ENCODE measurements around the gene ANO2.
A peak's percentile ranks its signal among the peaks of the same experiment; 100 is the strongest.
"Not testable (repeated sequence)": the region's sequence is repeated elsewhere in the genome, so short reads cannot be mapped to it uniquely, and the experiment has no call there.

The ANO2 gene

DNA sequence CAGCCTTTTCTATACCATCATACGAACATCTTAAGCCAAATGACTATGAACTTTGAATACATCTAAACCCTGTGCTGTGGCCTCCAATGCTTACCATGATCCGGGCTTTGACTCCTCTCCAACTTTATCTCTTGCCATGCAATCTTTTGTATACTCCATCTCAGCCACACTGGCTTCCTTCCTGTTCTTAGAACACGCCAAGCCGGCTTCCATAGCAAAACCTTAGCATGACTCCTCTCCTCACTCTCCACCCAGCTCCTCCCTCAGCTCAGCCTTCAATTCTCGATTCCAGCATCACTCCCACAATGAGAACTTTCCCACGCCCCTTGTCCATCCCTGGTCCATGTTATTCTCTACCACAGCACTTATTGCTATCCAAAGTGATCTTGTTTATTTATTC, 284.8 kb downstream of the ANO2 start:
- no peak for DNase-seq (ENCODE audit: low read depth)

GRCh38 chr12:5658339-5658941, 286.6 kb downstream of the ANO2 start:
- not testable (repeated sequence) for DNase-seq (ENCODE audit: low read depth)

- peak; percentile 15 for DNase-seq (ENCODE audit: low read depth)
These were observed 288.2 kb downstream of the ANO2 start for GRCh38 chr12:5656836-5657235.

DNA sequence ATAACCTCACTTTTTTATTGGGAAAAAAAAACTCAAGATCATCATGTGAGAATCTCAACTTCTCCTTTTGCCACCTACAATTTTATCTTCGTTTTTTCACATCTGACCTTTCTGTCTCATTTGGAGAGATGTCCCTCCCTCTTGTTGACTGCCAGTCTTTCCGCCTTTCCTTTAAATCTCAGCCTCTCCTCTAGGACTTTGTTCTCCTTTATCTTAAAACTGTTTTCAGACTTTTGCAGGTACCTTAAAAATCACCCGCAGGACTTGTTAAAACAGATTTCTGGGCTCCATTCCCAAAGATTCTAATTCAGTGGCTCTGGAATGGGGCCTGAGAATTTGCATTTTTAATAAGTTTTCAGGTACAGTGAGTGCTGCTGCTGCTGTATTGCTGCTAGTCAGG, 289.9 kb downstream of the ANO2 start:
- no peak for DNase-seq (ENCODE audit: low read depth)

GRCh38 chr12:5654019-5654418, 291.0 kb downstream of the ANO2 start:
- no peak for DNase-seq (ENCODE audit: low read depth)

DNA sequence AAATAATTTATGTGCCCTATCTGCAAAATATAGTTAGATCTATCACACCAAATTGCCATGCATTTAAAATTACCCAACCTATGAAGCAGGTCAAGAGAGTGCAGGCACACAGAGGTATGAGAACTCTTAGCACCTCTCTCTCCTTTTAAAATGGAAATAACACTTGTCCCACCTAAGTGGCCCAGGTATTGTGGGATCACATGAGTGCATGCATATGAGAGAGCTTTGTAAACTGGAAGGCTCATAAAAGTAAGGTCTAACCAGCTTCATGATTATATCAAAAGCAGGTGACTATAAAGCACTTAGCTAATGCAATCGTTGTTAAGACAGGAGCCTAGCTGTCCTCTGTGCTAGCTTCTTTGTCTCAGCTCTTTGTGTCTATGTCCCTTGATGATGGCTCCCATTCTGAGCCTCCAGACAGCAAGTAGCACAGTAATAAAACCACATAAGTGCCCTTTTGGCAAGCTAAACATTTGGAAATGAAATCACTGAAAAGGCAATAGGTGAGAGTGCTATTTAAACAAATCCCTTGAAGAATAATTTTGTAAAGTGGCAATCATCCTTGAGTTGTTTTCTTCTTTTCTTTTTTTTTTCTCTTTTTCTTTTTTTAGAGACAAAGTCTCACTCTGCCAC, 294.1 kb downstream of the ANO2 start:
- no peak for DNase-seq (ENCODE audit: low read depth)

DNA sequence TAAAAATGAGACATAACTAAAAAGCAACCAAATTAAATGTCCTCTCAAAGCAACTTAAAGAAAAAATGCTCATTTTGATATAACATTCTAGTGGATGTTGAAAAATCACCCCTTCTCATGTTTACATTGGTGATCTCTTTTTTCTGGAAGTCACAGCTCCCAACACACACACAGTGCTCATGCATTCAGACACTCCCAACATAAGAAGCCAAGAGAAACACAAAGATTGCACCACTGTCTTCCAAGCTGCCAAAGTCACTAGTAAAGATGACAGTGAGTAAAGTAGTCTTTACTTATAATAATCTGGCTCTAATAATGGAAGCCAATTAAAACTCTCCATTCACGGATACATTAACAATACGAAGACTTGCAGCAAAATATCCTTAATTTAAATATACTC, 294.8 kb downstream of the ANO2 start:
- no peak for DNase-seq (ENCODE audit: low read depth)

GRCh38 chr12:5648692-5649359, 296.2 kb downstream of the ANO2 start:
- no peak for DNase-seq (ENCODE audit: low read depth)

DNA sequence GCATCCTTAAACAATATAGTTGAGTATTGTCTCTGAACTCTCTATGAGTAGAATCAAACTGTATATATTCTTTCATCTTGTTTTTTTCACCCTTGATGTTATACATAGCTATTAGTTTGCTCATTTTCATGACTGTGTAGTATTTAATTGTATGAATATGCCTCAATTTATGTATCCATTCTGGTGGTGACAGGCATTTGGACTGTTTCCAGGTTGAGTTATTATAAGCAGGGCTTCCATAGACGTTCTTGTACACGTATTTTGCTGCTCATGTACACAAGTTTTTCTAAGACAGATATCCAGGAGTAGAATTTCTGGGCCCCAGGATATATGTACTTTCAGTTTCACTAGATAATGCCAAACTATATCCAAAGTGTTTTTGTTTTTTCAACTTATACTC, 301.8 kb downstream of the ANO2 start:
- no peak for DNase-seq (ENCODE audit: low read depth)

- DNase-seq (ENCODE audit: low read depth): no peak
These were observed 307.4 kb downstream of the ANO2 start for GRCh38 chr12:5637698-5638097.

DNA sequence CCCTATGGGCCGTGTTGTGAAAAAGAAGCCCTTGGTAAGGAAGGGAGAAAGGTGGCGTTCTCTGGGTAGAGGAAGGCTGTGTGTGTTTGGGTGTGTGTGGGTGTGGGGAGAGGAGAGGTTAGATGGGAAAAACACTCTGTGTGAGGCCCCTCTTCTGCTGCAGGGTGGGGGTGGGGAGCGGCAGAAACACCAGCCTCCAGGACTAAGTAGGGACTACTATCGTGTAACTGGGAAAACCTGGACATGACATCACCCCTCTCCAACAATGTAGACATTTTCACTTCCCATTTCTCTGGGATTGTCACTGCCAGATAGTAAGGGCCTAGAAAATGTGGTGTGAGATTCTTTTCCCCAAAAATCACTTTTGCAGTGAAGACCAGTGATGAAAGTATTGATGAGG, 308.2 kb downstream of the ANO2 start:
- no peak for DNase-seq (ENCODE audit: low read depth)

- DNase-seq (ENCODE audit: low read depth): no peak
These were observed 312.0 kb downstream of the ANO2 start for GRCh38 chr12:5633106-5633505.

DNA sequence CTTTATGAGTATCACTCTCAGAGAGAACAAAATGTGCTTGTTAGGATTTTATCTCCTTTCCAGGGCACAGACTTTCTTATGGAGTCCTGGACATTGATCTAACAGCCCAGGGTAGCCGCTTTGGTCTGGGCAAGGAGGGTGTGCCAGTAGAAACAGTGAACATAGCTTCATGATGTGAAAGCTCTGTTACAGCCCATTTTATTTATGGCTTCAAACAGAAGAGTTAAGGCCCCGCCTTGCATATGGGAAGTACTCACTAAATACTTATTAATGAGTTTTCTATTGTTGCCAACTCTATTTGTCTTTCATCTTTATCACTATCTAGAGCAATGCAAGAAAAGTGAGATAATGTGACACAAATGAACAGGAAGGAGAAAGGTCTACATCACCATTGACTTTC, 312.6 kb downstream of the ANO2 start:
- no peak for DNase-seq (ENCODE audit: low read depth)

DNA sequence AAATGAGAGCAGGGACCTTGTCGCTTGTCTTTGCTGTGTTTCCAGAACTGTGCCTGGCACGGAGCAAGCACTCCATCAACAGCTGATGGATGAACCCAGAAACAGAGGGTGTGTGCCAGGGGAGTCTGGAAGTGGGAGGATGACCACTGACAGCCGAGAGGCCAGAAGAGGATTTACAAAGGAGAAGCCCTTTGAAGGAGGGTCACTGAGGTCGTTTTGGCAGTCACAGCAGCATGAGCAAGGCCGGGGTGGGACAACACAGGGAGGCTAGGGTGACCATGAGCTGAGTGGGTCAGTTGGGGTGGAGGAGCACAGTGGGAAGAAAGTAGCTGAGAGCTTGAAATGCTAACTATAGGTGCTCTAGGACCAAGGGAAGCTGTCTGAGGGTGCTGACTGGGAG, 313.6 kb downstream of the ANO2 start:
- no peak for DNase-seq (ENCODE audit: low read depth)

DNA sequence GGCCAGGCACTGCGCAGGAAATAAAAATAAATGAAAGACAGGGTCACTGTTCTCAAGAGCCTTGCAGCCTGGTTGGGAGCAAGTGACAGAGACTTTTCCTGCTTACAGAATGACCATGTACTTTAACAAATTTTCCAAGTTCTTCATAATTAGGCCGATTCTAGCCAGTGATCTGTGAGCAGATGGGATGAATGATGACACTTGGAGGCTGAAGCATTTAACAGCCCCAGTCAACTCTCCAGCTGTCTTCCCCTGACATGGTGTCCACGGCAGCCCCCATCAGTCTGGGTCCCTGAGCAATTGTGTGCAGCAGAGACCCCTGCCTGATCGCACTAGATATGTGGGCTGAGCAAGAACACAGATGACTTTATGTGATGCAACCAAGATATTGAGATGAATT, 314.3 kb downstream of the ANO2 start:
- no peak for DNase-seq (ENCODE audit: low read depth)

DNA sequence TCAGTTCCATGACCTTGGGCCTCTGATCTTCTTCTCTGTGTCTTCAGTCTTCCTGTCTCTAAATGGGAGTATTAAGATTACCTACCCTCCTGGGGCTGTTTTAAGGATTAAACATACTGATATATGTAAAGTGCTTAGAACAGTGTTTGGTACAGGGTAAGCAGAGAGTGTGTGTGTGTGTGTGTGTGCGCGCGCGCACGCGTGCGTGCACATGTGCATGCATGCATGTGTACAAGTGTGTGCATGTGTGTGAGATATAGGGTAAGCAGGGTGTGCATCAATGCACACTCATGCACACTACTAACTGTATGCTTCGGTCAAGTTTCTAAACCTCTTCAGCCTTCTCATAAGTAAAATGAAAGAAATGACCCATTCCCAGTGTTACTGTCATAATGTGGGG, 316.6 kb downstream of the ANO2 start:
- DNase-seq (ENCODE audit: low read depth): no peak

DNA sequence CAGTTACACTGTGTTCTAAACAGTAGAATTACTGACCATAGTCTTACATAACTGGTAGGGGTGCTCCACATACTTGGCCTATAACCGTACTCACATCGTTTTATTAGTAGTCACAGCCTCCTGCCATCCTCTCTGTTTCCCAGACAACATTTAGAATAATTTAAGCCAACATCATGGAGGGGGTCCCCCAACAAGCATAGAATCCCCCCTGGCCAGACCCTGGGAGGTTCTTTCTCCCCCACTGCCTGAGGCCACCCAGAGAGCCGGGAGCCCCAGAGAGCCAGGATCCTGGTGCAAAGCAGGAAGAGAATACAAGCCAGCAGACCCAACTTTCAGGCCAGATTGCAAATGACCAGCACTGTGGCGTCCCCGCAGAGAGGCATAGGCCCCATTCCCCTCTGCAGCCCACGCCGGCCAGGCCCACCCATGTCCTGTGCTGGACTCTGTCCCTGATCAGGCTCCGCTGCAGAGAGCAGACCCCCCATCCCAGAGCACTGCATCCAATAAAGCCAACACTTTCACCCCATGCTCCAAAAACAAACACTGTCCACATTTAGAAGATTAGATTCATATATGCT, 317.9 kb downstream of the ANO2 start:
- DNase-seq (ENCODE audit: low read depth): no peak

DNA sequence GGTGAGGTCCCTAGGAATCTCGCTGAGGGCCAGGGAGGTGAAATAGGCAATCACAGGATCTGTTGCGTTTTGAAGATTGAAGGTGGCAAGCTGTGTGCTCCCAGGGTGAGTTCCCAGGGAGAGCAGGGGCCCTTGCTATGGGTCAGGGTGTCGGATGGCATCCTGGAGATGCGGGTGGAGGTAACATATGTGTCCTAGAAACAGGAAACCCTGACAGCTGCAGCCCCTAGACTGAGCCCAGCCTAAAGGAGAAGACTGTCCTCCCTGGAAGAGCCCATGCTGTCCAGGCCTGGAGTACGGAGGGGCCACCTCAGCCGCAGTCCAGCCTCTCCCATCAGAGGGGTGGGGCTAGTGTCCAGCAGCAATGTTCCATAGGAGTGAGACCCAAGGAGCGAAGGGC, 318.9 kb downstream of the ANO2 start:
- DNase-seq (ENCODE audit: low read depth): no peak

DNA sequence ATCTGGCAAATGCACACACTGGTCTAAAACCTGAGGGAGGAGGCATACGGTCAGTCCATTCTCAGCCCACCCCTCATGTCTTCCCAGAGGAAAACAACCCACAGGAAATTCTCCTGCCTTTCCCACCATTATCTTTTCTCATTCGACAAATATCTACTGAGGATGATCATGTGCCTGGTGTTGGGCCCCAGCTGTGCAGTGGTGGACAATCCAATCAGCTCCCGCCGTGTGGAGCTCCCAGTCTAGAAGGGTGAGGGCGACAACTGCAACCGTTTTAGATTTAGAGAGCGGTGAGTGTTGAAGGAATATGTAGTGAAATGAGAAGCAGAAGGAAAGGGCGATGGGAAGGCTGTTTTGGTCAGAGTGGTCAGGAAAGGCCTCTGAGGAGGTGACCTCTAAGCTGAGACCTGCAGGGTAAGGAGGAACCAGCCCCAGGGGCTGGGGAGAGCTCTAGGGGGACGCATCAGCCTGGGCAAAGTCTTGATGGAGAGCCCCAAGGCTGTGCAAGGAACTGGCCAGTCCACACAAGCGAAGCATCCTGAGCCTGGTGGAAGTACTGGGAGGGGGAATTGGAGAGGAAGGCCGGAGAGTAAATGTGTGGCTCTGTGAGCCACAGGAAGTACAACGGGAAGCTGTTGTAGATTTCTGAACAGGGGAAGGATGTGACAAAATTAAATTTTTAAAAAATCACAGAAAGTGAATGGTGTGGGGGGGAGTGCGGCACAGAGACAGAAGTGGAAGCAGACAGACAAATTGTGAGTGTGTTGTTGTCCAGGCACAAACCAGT, 320.4 kb downstream of the ANO2 start:
- no peak for DNase-seq (ENCODE audit: low read depth)

GRCh38 chr12:5623411-5623810, 321.6 kb downstream of the ANO2 start:
- DNase-seq (ENCODE audit: low read depth): no peak

GRCh38 chr12:5622280-5622679, 322.8 kb downstream of the ANO2 start:
- no peak for DNase-seq (ENCODE audit: low read depth)

DNA sequence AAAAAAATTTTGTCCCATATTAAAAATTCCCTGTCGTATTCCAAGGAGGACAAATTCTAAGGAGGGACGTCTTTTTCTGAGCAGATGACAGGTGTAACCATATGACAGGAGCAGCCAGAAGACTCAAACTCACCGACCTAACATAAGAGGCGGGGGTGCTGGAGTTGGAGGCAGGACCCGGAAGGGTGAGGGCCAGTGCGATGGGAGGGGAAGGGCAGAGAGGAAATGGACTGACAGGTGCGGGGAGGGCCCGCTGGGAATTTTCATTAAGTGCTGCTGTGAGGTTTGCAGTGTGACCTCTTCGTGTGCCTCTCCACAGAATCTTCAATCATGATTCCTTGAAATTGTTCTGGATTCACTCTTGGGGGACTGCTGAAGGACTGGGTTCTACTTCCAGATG, 323.7 kb downstream of the ANO2 start:
- no peak for DNase-seq (ENCODE audit: low read depth)

DNA sequence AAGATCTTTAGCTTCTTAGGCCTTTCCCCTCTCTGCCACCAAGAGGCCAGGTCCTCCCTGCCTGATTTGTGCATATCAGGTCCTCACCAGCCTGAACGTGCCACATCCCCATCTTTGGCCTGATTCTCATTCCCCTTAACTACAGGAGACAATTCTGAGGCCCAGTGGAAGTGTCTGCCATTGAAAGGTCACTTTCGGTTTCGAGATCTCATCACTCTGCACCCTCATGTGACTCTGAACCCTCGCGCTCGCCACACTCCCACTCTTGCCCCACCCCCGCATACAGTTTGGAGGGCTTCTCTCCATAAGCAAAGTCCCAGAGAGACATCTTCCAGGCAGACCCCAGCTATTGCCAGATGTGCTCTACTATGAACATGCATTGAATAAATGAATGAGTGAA, 324.2 kb downstream of the ANO2 start:
- no peak for DNase-seq (ENCODE audit: low read depth)
